HG03108 (cell line): ENCODE measurements around the gene POLR1B.
A peak's percentile ranks its signal among the peaks of the same experiment; 100 is the strongest.
"Not testable (repeated sequence)": the region's sequence is repeated elsewhere in the genome, so short reads cannot be mapped to it uniquely, and the experiment has no call there.

Experiments used
- ATAC-seq: cut with Tn5 transposase; IDR thresholded peaks from one replicate; pipeline ENCODE4 v1.9.1; 2021; ENCODE audit warnings: moderate library complexity; ENCODE audit not compliant: unreplicated experiment

Gene POLR1B

GRCh38 chr2:112542123-112542983, at the start of gene POLR1B:
Gene POLR1B (plus strand): TSS chr2:112542465. CDS start chr2:112542495, 30 bp downstream.
- ATAC-seq = peak; percentile 81

- ATAC-seq = no peak
These were observed 49.2 kb upstream of the POLR1B start for GRCh38 chr2:112493048-112493447.

- no peak for ATAC-seq
These were observed 48.2 kb upstream of the POLR1B start for GRCh38 chr2:112493858-112494648.

- ATAC-seq = no peak
These were observed 47.4 kb upstream of the POLR1B start for GRCh38 chr2:112494828-112495227.

GRCh38 chr2:112495878-112496277, 46.4 kb upstream of the POLR1B start:
- ATAC-seq = not testable (repeated sequence)

GRCh38 chr2:112500850-112501484, 41.3 kb upstream of the POLR1B start:
- ATAC-seq = not testable (repeated sequence)

GRCh38 chr2:112509239-112509998, 32.8 kb upstream of the POLR1B start:
- not testable (repeated sequence) for ATAC-seq

- no peak for ATAC-seq
These were observed 25.5 kb upstream of the POLR1B start for GRCh38 chr2:112516801-112517200.

- ATAC-seq = no peak
These were observed 23.5 kb upstream of the POLR1B start for GRCh38 chr2:112518807-112519206.

GRCh38 chr2:112519506-112519905, 22.8 kb upstream of the POLR1B start:
- no peak for ATAC-seq

- no peak for ATAC-seq
These were observed 22.0 kb upstream of the POLR1B start for GRCh38 chr2:112520234-112520783.

- no peak for ATAC-seq
These were observed 18.9 kb upstream of the POLR1B start for GRCh38 chr2:112523291-112523777.

- ATAC-seq = not testable (repeated sequence)
These were observed 18.0 kb upstream of the POLR1B start for GRCh38 chr2:112524276-112524675.

GRCh38 chr2:112528541-112528940, 13.7 kb upstream of the POLR1B start:
- no peak for ATAC-seq

- no peak for ATAC-seq
These were observed 12.5 kb upstream of the POLR1B start for GRCh38 chr2:112529757-112530156.

- ATAC-seq = no peak
These were observed 11.5 kb upstream of the POLR1B start for GRCh38 chr2:112530728-112531127.

- ATAC-seq = no peak
These were observed 7.4 kb upstream of the POLR1B start for GRCh38 chr2:112534826-112535225.

GRCh38 chr2:112536665-112537064, 5.6 kb upstream of the POLR1B start:
- not testable (repeated sequence) for ATAC-seq

GRCh38 chr2:112539306-112539705, 3.0 kb upstream of the POLR1B start:
- ATAC-seq = no peak

- no peak for ATAC-seq
These were observed 1.4 kb upstream of the POLR1B start for GRCh38 chr2:112540906-112541305.
